Fibroblast of pulmonary artery (primary cell): ENCODE measurements around the gene GPR89B.
A peak's percentile ranks its signal among the peaks of the same experiment; 100 is the strongest.

ENCODE experiments used
- DNase-seq: peaks from one replicate; pipeline ENCODE4 v3.0.0-alpha.2; 2010; ENCODE audit warnings: low read depth
- H3K4me3 ChIP-seq: replicated peaks from 2 replicates; pipeline ENCODE4 v1.5.1; 2011; ENCODE audit warnings: low read depth, mild to moderate bottlenecking, control low read depth, low read length, moderate library complexity
- TF ChIP-seq, protein P1 (sequence below): IDR thresholded peaks from 2 replicates; pipeline ENCODE4 v1.5.1; 2011; ENCODE audit warnings: mild to moderate bottlenecking, control low read depth, low read length, inconsistent platforms; ENCODE audit errors: missing control alignments

The GPR89B gene

DNA sequence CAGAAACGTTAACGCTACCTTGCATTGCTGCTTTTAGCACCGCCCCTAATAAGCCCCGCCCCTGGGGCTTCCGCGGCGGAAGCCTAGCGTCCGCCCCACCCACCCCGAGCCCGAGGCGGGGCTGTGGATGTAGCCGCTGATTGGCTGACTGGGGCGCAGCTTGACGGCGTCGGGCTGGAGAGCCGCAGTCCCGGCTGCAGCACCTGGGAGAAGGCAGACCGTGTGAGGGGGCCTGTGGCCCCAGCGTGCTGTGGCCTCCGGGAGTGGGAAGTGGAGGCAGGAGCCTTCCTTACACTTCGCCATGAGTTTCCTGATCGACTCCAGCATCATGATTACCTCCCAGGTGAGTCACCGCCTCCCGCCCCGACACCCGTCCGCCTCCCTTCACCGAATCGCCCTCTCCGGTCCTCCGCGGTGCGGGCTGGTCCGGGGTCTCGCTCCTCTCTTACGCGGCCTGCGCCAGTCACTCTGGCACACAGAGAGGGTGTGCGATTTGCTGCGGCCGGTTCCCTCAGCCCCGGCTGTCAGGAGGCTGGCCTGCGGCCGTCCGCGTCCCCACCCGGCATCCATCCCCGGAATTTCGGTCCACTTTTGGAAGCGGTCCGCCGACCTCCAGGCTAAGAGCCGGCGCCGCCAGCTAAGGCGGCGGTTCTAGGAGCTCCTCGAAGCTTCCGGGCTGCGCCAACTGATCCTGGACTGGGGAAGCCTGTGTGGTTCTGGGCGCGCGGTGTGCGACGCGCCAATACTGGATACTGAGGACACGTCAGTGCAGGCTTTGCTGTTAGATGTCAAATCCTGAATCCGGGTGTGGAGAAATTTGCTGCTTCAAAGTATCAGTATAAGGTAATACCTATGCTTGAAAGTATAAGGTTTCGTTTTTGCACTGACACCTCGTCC, at the start of gene GPR89B:
GPR89B (plus strand) TSS at position 185 of the 897 bp plus-strand sequence; CDS start at position 302, 117 bp downstream.
- peak within 1 kb of the TSS; percentile 75 for H3K4me3 ChIP-seq
- peak; percentile 83 for DNase-seq

DNA sequence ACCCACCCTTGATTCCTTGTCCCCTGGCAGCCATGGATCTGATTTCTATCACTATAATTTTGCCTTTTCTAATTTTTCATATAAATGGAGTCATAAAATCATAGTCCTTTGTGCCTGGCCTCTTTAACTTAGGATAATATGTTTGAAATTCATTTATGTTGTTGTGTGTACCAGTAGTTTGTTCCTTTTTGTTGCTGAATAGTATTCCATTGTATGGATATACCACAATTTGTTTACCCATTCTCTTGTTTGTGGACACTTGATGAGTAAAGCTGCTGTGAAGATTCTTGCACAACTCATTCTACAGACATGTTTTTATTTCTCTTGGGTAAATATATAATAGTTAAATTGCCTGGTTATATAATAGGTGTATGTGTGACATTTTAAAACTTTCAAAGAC, 48.3 kb upstream of the GPR89B start:
- TF ChIP-seq, protein P1, sequence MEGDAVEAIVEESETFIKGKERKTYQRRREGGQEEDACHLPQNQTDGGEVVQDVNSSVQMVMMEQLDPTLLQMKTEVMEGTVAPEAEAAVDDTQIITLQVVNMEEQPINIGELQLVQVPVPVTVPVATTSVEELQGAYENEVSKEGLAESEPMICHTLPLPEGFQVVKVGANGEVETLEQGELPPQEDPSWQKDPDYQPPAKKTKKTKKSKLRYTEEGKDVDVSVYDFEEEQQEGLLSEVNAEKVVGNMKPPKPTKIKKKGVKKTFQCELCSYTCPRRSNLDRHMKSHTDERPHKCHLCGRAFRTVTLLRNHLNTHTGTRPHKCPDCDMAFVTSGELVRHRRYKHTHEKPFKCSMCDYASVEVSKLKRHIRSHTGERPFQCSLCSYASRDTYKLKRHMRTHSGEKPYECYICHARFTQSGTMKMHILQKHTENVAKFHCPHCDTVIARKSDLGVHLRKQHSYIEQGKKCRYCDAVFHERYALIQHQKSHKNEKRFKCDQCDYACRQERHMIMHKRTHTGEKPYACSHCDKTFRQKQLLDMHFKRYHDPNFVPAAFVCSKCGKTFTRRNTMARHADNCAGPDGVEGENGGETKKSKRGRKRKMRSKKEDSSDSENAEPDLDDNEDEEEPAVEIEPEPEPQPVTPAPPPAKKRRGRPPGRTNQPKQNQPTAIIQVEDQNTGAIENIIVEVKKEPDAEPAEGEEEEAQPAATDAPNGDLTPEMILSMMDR = no peak
- H3K4me3 ChIP-seq = no peak overlapping the region
- no peak for DNase-seq

DNA sequence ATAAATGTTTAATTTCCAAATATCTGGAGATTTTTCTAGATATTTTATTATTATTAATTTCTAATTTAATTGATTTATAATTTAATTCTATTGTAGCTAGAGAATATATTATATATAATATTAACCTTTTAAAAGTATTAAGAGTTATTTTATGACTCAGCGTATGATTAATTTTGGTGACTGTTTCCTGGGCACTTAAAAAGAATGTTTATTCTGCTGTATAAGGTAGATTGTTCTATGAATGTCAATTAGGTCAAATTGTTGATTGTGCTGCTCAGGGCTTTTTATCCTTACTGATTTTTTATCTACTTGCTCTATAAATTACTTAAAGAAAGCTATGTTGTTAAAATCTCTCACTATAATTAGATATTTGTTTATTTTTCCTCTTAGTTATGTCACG, 45.7 kb upstream of the GPR89B start:
- no peak overlapping the region for H3K4me3 ChIP-seq
- TF ChIP-seq, protein P1 = no peak
- DNase-seq = no peak

DNA sequence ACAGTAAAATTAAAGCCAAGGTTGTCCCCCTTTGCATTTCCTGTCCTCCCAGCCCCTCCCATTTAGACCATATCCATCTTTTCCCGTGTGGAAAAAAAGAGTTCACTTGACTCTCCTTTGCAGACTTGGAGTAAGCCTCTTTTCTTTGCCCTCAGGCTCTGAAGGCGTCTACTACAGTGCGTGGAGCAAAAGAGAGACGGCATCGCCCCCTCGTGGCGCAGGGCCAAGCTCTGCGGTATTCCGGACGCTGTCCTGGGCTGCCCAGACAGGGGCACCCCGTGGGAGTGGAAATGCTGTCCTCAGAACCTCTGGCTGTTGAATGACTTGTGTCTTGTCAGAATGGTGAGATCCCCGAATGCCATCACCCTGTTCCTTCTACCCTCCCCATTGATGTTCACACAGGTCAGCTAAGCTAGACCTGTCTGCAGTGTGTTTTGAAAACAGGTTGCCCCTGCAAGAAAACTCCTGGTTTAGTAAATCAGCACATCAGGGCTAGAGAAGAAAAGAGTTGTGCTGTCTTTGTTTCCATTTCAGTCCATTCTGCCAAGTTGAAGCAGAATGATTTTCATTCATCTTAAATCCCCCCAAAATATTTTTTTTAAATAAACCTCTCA, 37.9 kb upstream of the GPR89B start:
- TF ChIP-seq, protein P1 = peak; percentile 84
- DNase-seq = peak; percentile 81
- H3K4me3 ChIP-seq = no peak overlapping the region

DNA sequence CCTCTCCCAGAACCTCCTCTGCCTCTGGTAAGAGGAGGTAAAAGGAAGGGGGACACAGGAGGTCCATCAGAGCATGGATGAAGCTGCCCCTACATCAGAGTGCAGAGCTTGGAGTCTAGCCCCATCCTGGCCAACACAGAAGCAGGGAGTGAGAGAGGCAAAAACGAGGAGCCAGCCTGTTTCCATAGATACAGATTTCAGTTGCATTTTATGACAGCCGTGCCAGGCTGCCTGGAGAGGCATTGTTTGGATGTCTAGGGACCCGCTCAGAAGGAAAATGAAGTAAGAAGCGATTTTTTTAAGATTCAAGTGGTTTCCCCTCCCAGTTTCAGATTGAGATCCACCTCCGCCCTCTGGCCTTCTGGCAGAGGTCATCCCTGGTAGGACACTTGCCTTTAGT, 37.1 kb upstream of the GPR89B start:
- no peak overlapping the region for H3K4me3 ChIP-seq
- no peak for DNase-seq
- TF ChIP-seq, protein P1 = no peak

DNA sequence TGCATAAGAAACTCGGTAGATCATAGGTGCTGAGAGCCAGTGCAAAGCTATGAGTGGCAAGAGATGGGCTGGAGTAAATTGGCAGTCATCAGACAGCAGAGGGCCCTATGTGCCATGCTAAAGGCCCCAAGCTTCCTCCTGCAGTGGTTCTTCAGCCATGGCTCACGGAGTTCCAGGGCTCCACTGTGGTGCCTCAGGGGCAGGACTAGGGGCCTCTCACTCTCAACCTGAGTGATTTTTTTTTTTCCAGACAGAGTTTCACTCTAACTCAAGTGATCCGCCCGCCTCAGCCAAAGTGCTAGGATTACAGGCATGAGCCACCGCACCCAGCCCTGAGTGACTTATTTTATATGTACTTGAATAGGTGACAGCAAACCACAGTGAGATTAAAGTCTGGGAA, 36.0 kb upstream of the GPR89B start:
- H3K4me3 ChIP-seq = no peak overlapping the region
- TF ChIP-seq, protein P1 = no peak
- DNase-seq = peak; percentile 16

DNA sequence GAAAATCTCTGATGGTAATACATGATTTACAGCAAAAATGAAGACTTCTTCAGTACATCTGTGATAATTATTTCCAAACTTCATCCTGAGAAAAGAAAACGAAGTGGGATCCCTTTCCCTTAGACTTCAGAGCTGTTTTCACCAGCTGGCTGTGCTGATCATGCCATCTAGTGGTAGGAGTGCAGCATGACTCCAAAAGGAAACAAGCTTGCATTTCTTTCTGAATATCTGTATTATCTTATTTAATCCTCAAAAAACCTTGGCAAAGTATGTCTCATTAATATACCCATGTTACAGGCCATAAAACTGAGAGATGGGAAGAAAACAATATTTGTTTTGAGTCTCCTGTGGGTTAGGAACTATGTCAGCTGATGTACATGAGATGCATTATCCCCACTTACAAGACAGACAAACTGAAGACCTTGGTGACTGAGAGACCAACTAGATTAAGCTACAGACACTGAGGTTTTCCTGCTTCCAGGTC, 35.4 kb upstream of the GPR89B start:
- TF ChIP-seq, protein P1 = peak; percentile 100
- DNase-seq = peak; percentile 79
- no peak overlapping the region for H3K4me3 ChIP-seq
